Neural cell (in vitro differentiated cells): ENCODE measurements around the gene KLKB1. TPM values are rescaled to one million over a fixed set of nuclear protein-coding genes. Genes with fewer than 3 reads are reported as not detected.

Source experiments
- H2AFZ ChIP-seq: fragments of 200-600, 300-800 bp; sonication (generic), shearing (Covaris generic); 2 replicates; pipeline ENCODE4 v1.6.0; 2014; ENCODE audit warnings: low read depth, mild to moderate bottlenecking, antibody characterized with exemption, low read length, moderate library complexity
- H3F3A ChIP-seq: fragments of 200-600 bp; shearing (Covaris generic); 2 replicates; pipeline ENCODE4 v1.6.1; 2016; ENCODE audit warnings: mild to moderate bottlenecking, moderate library complexity, mixed read lengths, antibody characterized with exemption, low read length; ENCODE audit not compliant: insufficient read depth, poor library complexity, severe bottlenecking
- H3K27ac ChIP-seq: fragments of 200-600, 300-800 bp; sonication (generic), shearing (Covaris generic); 2 replicates; pipeline ENCODE4 v1.5.1; 2014; ENCODE audit warnings: mild to moderate bottlenecking, low read length, moderate library complexity
- H3K27me3 ChIP-seq: fragments of 300-800, 200-600 bp; sonication (generic), shearing (Covaris generic); 2 replicates; pipeline ENCODE4 v1.6.0; 2014; ENCODE audit warnings: mild to moderate bottlenecking, low read depth, low read length, moderate library complexity; ENCODE audit not compliant: insufficient read depth
- H3K36me3 ChIP-seq: fragments of 300-800, 200-600 bp; sonication (generic), shearing (Covaris generic); 2 replicates; pipeline ENCODE4 v1.5.1; 2014; ENCODE audit warnings: mild to moderate bottlenecking, antibody characterized with exemption, low read length, moderate library complexity; ENCODE audit not compliant: insufficient read depth
- H3K4me2 ChIP-seq: fragments of 300-800, 200-600 bp; sonication (generic), shearing (Covaris generic); 2 replicates; pipeline ENCODE4 v1.6.0; 2014; ENCODE audit warnings: mild to moderate bottlenecking, low read length
- H3K4me3 ChIP-seq: fragments of 300-800, 200-600 bp; sonication (generic), shearing (Covaris generic); 2 replicates; pipeline ENCODE4 v1.5.1; 2014; ENCODE audit warnings: mild to moderate bottlenecking, low read length, moderate library complexity
- H3K79me2 ChIP-seq: fragments of 200-600 bp; shearing (Covaris generic); replicated peaks from 2 replicates; pipeline ENCODE4 v1.6.0; 2014; ENCODE audit warnings: mild to moderate bottlenecking, low read length, moderate library complexity; ENCODE audit not compliant: insufficient read depth
- H3K9ac ChIP-seq: fragments of 300-800, 200-600 bp; sonication (generic), shearing (Covaris generic); 2 replicates; pipeline ENCODE4 v1.6.1; 2016; ENCODE audit warnings: mild to moderate bottlenecking, low read length, mixed read lengths
- H3K9me2 ChIP-seq: fragments of 200-600 bp; shearing (Covaris generic); 2 replicates; pipeline ENCODE4 v1.6.1; 2016; ENCODE audit warnings: mild to moderate bottlenecking, low read length, mixed read lengths; ENCODE audit not compliant: insufficient read depth
- H3K9me3 ChIP-seq: fragments of 200-600, 300-800 bp; sonication (generic), shearing (Covaris generic); 2 replicates; pipeline ENCODE4 v1.6.1; 2016; ENCODE audit warnings: mild to moderate bottlenecking, mixed run types, low read length, moderate library complexity, mixed read lengths
- H4K20me1 ChIP-seq: fragments of 200-600 bp; shearing (Covaris generic); 2 replicates; pipeline ENCODE4 v1.6.1; 2016; ENCODE audit warnings: mild to moderate bottlenecking, mixed run types; ENCODE audit not compliant: insufficient read depth
- CTCF ChIP-seq: fragments of 450-650 bp; IDR thresholded peaks from 2 replicates; pipeline ENCODE4 v1.5.1; 2014; ENCODE audit warnings: antibody characterized with exemption, mild to moderate bottlenecking, moderate library complexity; ENCODE audit not compliant: poor library complexity, severe bottlenecking
- EP300 ChIP-seq: fragments of 450-650 bp; conservative IDR thresholded peaks from 2 replicates; pipeline ENCODE4 v1.6.1; 2014; ENCODE audit warnings: antibody characterized with exemption, mild to moderate bottlenecking, moderate library complexity; ENCODE audit not compliant: poor library complexity, severe bottlenecking
- EZH2 ChIP-seq: fragments of 200-600, 300-800 bp; shearing (Covaris generic), sonication (generic); IDR thresholded peaks from 2 replicates; pipeline ENCODE4 v1.6.1; 2014; ENCODE audit warnings: antibody characterized with exemption, low read length, borderline replicate concordance, mild to moderate bottlenecking; ENCODE audit not compliant: insufficient read depth, poor library complexity, severe bottlenecking
- MXI1 ChIP-seq: fragments of 450-650 bp; conservative IDR thresholded peaks from 2 replicates; pipeline ENCODE4 v1.6.1; 2014; ENCODE audit warnings: antibody characterized with exemption, mild to moderate bottlenecking; ENCODE audit not compliant: poor library complexity, severe bottlenecking
- POLR2AphosphoS5 ChIP-seq: IDR thresholded peaks from 2 replicates; pipeline ENCODE4 v1.6.1; 2012
- RAD21 ChIP-seq: fragments of 450-650 bp; conservative IDR thresholded peaks from 2 replicates; pipeline ENCODE4 v1.6.1; 2014; ENCODE audit warnings: antibody characterized with exemption, mild to moderate bottlenecking, moderate library complexity
- REST ChIP-seq: IDR thresholded peaks from 2 replicates; pipeline ENCODE4 v1.6.1; 2012; ENCODE audit warnings: borderline replicate concordance
- SMC3 ChIP-seq: fragments of 450-650 bp; conservative IDR thresholded peaks from 2 replicates; pipeline ENCODE4 v1.6.1; 2014; ENCODE audit warnings: antibody characterized with exemption, mild to moderate bottlenecking, moderate library complexity; ENCODE audit not compliant: poor library complexity
- TAF1 ChIP-seq: IDR thresholded peaks from 2 replicates; pipeline ENCODE4 v1.6.1; 2012; ENCODE audit warnings: low read depth
- polyA plus RNA-seq: library from polyadenylated mRNA; depleted of rRNA; stranded (reverse); fragments of >200 nt; gene quantifications from 2 replicates; pipeline ENCODE4 v1.2.3, GENCODE V29; 2014

Gene KLKB1
- polyA plus RNA-seq, 1 donor from 2014 or later, result not detected

GRCh38 chr4:186300659-186301390 is 73.5 kb downstream of the KLKB1 start:
- Histone ChIP-seq H3K79me2 (no peaks in the 10 kb centered on the region), H3K9ac (no peak overlapping the region), H3K27me3 (no peaks in the 10 kb centered on the region), H3F3A (no peaks in the 10 kb centered on the region), H3K36me3 (no peaks in the 10 kb centered on the region), H2AFZ (no peak overlapping the region), H3K9me2 (no peaks in the 10 kb centered on the region), H4K20me1 (no peaks in the 10 kb centered on the region), H3K4me2 (no peak overlapping the region), H3K9me3 (no peaks in the 10 kb centered on the region), H3K27ac (no peak overlapping the region), H3K4me3 (no peak overlapping the region)
- TF ChIP-seq MXI1 (no peak), SMC3 (no peak), REST (no peak), CTCF (no peak), EP300 (no peak), TAF1 (no peak), POLR2AphosphoS5 (no peak), EZH2 (no peak), RAD21 (no peak)

- Histone ChIP-seq H3K4me2 (no peak overlapping the region), H3K4me3 (no peak overlapping the region), H4K20me1 (no peaks in the 10 kb centered on the region), H2AFZ (no peak overlapping the region), H3K9ac (no peak overlapping the region), H3K36me3 (no peaks in the 10 kb centered on the region), H3K9me3 (no peaks in the 10 kb centered on the region), H3K79me2 (no peaks in the 10 kb centered on the region), H3K27ac (no peak overlapping the region), H3K27me3 (no peaks in the 10 kb centered on the region), H3F3A (no peaks in the 10 kb centered on the region), H3K9me2 (no peaks in the 10 kb centered on the region)
- TF ChIP-seq MXI1, result no peak
- no peak for TF ChIP-seq RAD21
- no peak for TF ChIP-seq REST
- TF ChIP-seq EP300, result no peak
- TF ChIP-seq SMC3, result no peak
- no peak for TF ChIP-seq POLR2AphosphoS5
- no peak for TF ChIP-seq CTCF
Observed at GRCh38 chr4:186304216-186304615, 76.9 kb downstream of the KLKB1 start.
